HepG2 (cell line): ENCODE measurements around the gene SLC10A2. TPM values are rescaled to one million over a fixed set of nuclear protein-coding genes. Genes with fewer than 3 reads are reported as not detected.

Experiments
- ATAC-seq: fragments of 200-7000 bp; cut with Tn5 transposase; 3 replicates; pipeline ENCODE4 v1.9.1; 2020; ENCODE audit warnings: mild to moderate bottlenecking, moderate library complexity
- BruUV-seq: library from RNA; stranded (reverse); fragments of 400-500 nt; replicated peaks from 2 replicates; lab custom pipeline; 2021; lab: Mats Ljungman, UMichigan
- CTCF ChIA-PET: fragments of 300-600 bp; formaldehyde crosslinking; extraction: SDS; loops from one replicate; lab custom pipeline; 2021; ENCODE audit warnings: low total read pairs, inconsistent platforms, low intra/inter-chr PET ratio; lab: Yijun Ruan, JAX
- POLR2A ChIA-PET: fragments of 350-600 bp; sonication (Branson Sonifier 250); formaldehyde crosslinking; loops from one replicate; lab custom pipeline; 2020; ENCODE audit warnings: antibody characterized with exemption, inconsistent platforms; lab: Yijun Ruan, JAX
- DNase-seq: peaks from one replicate; pipeline ENCODE4 v3.0.0-alpha.2; 2015; ENCODE audit warnings: low spot score
- FAIRE-seq: peaks from 3 replicates; lab custom pipeline; 2011; peaks lifted over from hg19 to GRCh38; lab: Jason Lieb, UNC
- H2AFZ ChIP-seq: one replicate; pipeline ENCODE4 v1.6.1; 2011; ENCODE audit warnings: low read length, inconsistent platforms
- H3K27ac ChIP-seq: fragments of 300-600 bp; 3 replicates; pipeline ENCODE4 v1.8.0; 2011; ENCODE audit warnings: mixed run types, mild to moderate bottlenecking, mixed read lengths, low read length, inconsistent platforms; ENCODE audit not compliant: insufficient read depth; ENCODE audit errors: extremely low read length
- H3K27me3 ChIP-seq, 2 experiments: fragments of 200-600 bp in 1 of 2; 2 replicates in 1 of 2; 3 replicates in 1 of 2; pipeline versions ENCODE4 v1.6.0 to v1.8.0; 2011; ENCODE audit warnings: low read length in 2 of 2, mild to moderate bottlenecking in 2 of 2, moderate library complexity in 2 of 2, inconsistent platforms in 1 of 2; ENCODE audit not compliant: insufficient read depth in 2 of 2, control insufficient read depth in 1 of 2
- H3K36me3 ChIP-seq, 2 experiments: fragments of 200-600 bp in 1 of 2; replicated peaks in 1 of 2; 2 replicates in 1 of 2; 3 replicates in 1 of 2; pipeline versions ENCODE4 v1.5.1 to v1.8.0; 2011; ENCODE audit warnings: low read length in 2 of 2, inconsistent platforms in 1 of 2; ENCODE audit not compliant: insufficient read depth in 2 of 2, control insufficient read depth in 1 of 2
- H3K4me1 ChIP-seq: 2 replicates; pipeline ENCODE4 v1.5.1; 2012; ENCODE audit warnings: low read length, inconsistent platforms; ENCODE audit not compliant: insufficient read depth
- H3K4me2 ChIP-seq: 2 replicates; pipeline ENCODE4 v1.6.0; 2011; ENCODE audit warnings: low read depth, low read length, inconsistent platforms
- H3K4me3 ChIP-seq, 3 experiments: fragments of 200-600 bp in 1 of 3; sonication (generic), shearing (Covaris generic) in 1 of 3; replicated peaks in 1 of 3; 2 replicates each; pipeline ENCODE4 v1.5.1; 2011 to 2016; ENCODE audit warnings: low read length in 3 of 3, inconsistent platforms in 2 of 3, low read depth in 2 of 3, mild to moderate bottlenecking in 2 of 3, control low read depth in 1 of 3, mixed read lengths in 1 of 3; ENCODE audit not compliant: insufficient read depth in 1 of 3
- H3K79me2 ChIP-seq: one replicate; pipeline ENCODE4 v1.6.1; 2011; ENCODE audit warnings: low read length, inconsistent platforms; ENCODE audit not compliant: insufficient read depth
- H3K9ac ChIP-seq: 2 replicates; pipeline ENCODE4 v1.6.0; 2011; ENCODE audit warnings: mild to moderate bottlenecking, low read depth, low read length, inconsistent platforms; ENCODE audit not compliant: insufficient read depth
- H3K9me3 ChIP-seq: 2 replicates; pipeline ENCODE4 v1.5.1; 2012; ENCODE audit warnings: mild to moderate bottlenecking, low read length
- H4K20me1 ChIP-seq: 2 replicates; pipeline ENCODE4 v1.6.0; 2011; ENCODE audit warnings: inconsistent platforms, mild to moderate bottlenecking, low read length, moderate library complexity; ENCODE audit not compliant: insufficient read depth
- AGO2 ChIP-seq: fragments of 200-400 bp; formaldehyde crosslinking; optimal IDR thresholded peaks from 2 replicates; pipeline ENCODE3; 2017; ENCODE audit warnings: mild to moderate bottlenecking, low read depth, low read length, moderate library complexity
- ERF ChIP-seq: IDR thresholded peaks from 2 replicates; pipeline ENCODE4 v1.6.1; 2018; ENCODE audit warnings: missing biosample characterization, missing genetic modification reagents
- GATAD1 ChIP-seq: IDR thresholded peaks from 2 replicates; pipeline ENCODE4 v1.6.1; 2016; ENCODE audit warnings: missing genetic modification reagents, missing compliant biosample characterization
- HNF1A ChIP-seq, 2 experiments: sonication (generic) in 1 of 2; formaldehyde crosslinking in 1 of 2; IDR thresholded peaks; 2 replicates each; pipeline versions ENCODE4 v1.4.0 to v1.6.1; 2016 to 2020; ENCODE audit warnings: borderline replicate concordance in 1 of 2, low read depth in 1 of 2, mild to moderate bottlenecking in 1 of 2, missing genetic modification reagents in 1 of 2
- ISL2 ChIP-seq: sonication (generic); formaldehyde crosslinking; IDR thresholded peaks from 2 replicates; pipeline ENCODE4 v1.5.0; 2020; ENCODE audit warnings: missing genetic modification reagents
- KAT7 ChIP-seq: IDR thresholded peaks from 2 replicates; pipeline ENCODE4 v1.6.1; 2018; ENCODE audit warnings: borderline replicate concordance, missing compliant biosample characterization
- ZBTB44 ChIP-seq: sonication (generic); formaldehyde crosslinking; IDR thresholded peaks from 2 replicates; pipeline ENCODE4 v1.4.0; 2020; ENCODE audit warnings: missing genetic modification reagents
- ZNF10 ChIP-seq: sonication (generic); formaldehyde crosslinking; IDR thresholded peaks from 2 replicates; pipeline ENCODE4 v1.4.0; 2020; ENCODE audit warnings: mild to moderate bottlenecking, low read depth, missing genetic modification reagents, borderline replicate concordance
- ZNF317 ChIP-seq: sonication (generic); formaldehyde crosslinking; IDR thresholded peaks from 2 replicates; pipeline ENCODE4 v1.5.0; 2020; ENCODE audit warnings: mild to moderate bottlenecking, missing genetic modification reagents
- WGBS: methylation state at CpG from one replicate; pipeline ENCODE4 v1.1.6; 2017; ENCODE audit warnings: low lambda C conversion rate; 5-methylcytosine and 5-hydroxymethylcytosine counted together
- in situ Hi-C: cut with HindIII; loops from 2 replicates; pipeline ENCODE4 v1.10.0; 2017; ENCODE audit warnings: low pct_unique_long_range_greater_than_20kb; ENCODE audit not compliant: extremely low pct_ligation_motif_present
- intact Hi-C: fragments of 100-400 bp; cut with micrococcal nuclease; formaldehyde crosslinking; loops from one replicate; pipeline ENCODE4 v1.10.0; 2022; ENCODE audit not compliant: unreplicated experiment
- polyA plus RNA-seq, 8 experiments: library from polyadenylated mRNA; depleted of rRNA in 3 of 8; stranded (reverse) in 7 of 8; unstranded in 1 of 8; fragments of >200 nt; fragmentation: Illumina TruSeq in 4 of 8; extraction: Trizol in 4 of 8; gene quantifications; 2 replicates each; pipeline versions ENCODE4 v1.2.1 to v1.2.3, GENCODE V29; 2011 to 2016; ENCODE audit warnings: low read depth in 4 of 8, missing spikeins in 1 of 8, mixed read lengths in 1 of 8; ENCODE audit not compliant: insufficient read depth in 1 of 8
- total RNA-seq, 5 experiments: library from RNA; depleted of rRNA; stranded (reverse); fragments of >200 nt; fragmentation: Illumina TruSeq; extraction: Trizol; gene quantifications; 2 replicates each; pipeline ENCODE4 v1.2.3, GENCODE V29; 2016; ENCODE audit warnings: low read depth in 1 of 5

SLC10A2 gene
- total and polyA plus RNA-seq, 2 of the 13 experiments (the other 11 are each of a cell fraction or from before 2014, with no cell fraction given) = not detected

GRCh38 chr13:103067751-103068555 is 1.7 kb upstream of the SLC10A2 start:
- no peak overlapping the region for H3K4me2 ChIP-seq
- no peaks in the 10 kb centered on the region for H3K36me3 ChIP-seq
- intact Hi-C loops = no loop called here
- H3K27ac ChIP-seq = no peak overlapping the region
- FAIRE-seq = no peak
- no peaks in the 10 kb centered on the region for H3K27me3 ChIP-seq
- no peak overlapping the region for H2AFZ ChIP-seq
- H3K4me3 ChIP-seq = no peak overlapping the region
- H4K20me1 ChIP-seq = no peaks in the 10 kb centered on the region
- no peak for DNase-seq
- no peaks in the 10 kb centered on the region for H3K9me3 ChIP-seq
- 37% methylated on average over 7 of the region's 7 CpGs for WGBS
- H3K4me1 ChIP-seq = no peaks in the 10 kb centered on the region
- no TSS peak for BruUV-seq
- H3K9ac ChIP-seq = no peak overlapping the region
- ATAC-seq = no peak
- TF ChIP-seq ZNF317 (CRISPR knock-in tag) = no peak
- no peak for TF ChIP-seq HNF1A (IDR thresholded peaks at IDR 0.05; ENCODE audit: low read depth)
- TF ChIP-seq HNF1A (CRISPR knock-in tag; IDR thresholded peaks at IDR 0.05; ENCODE audit: borderline replicate concordance) = no peak
- no peak for TF ChIP-seq KAT7
- TF ChIP-seq ZBTB44 = no peak
- TF ChIP-seq ERF (CRISPR knock-in tag) = no peak
- no peak for TF ChIP-seq GATAD1 (CRISPR knock-in tag)
- TF ChIP-seq ISL2 (CRISPR knock-in tag) = no peak
- TF ChIP-seq ZNF10 (CRISPR knock-in tag) = no peak
- no peak for TF ChIP-seq AGO2
- in situ Hi-C loops = no loop called here
- ChIA-PET POLR2A (no interaction called here), CTCF (no interaction called here)
- H3K79me2 ChIP-seq = no peaks in the 10 kb centered on the region
